Right lobe of liver (tissue), 4 donors: ENCODE results near the gene ZNF581.

Experiments
- POLR2A ChIP-seq: fragments of 450-650 bp; IDR thresholded peaks from one replicate; pipeline ENCODE4 v1.6.1; 2017; ENCODE audit warnings: antibody characterized with exemption, mild to moderate bottlenecking
- TF ChIP-seq, protein P1 (sequence below), 4 donors: fragments of 200-600 bp in 3 of 4; fragments of 450-650 bp in 1 of 4; IDR thresholded peaks; one replicate each; pipeline versions ENCODE4 v1.5.1 to v1.8.0; 2016 to 2022; ENCODE audit warnings: antibody characterized with exemption in 4 of 4, mild to moderate bottlenecking in 2 of 4
- donor health status: DM: no; HTN: no; CAD: no.
- donor health status: DM: no; HTN: no; CAD: no.
- donor health status: DM: no; HTN: yes; CAD: no.

DNA sequence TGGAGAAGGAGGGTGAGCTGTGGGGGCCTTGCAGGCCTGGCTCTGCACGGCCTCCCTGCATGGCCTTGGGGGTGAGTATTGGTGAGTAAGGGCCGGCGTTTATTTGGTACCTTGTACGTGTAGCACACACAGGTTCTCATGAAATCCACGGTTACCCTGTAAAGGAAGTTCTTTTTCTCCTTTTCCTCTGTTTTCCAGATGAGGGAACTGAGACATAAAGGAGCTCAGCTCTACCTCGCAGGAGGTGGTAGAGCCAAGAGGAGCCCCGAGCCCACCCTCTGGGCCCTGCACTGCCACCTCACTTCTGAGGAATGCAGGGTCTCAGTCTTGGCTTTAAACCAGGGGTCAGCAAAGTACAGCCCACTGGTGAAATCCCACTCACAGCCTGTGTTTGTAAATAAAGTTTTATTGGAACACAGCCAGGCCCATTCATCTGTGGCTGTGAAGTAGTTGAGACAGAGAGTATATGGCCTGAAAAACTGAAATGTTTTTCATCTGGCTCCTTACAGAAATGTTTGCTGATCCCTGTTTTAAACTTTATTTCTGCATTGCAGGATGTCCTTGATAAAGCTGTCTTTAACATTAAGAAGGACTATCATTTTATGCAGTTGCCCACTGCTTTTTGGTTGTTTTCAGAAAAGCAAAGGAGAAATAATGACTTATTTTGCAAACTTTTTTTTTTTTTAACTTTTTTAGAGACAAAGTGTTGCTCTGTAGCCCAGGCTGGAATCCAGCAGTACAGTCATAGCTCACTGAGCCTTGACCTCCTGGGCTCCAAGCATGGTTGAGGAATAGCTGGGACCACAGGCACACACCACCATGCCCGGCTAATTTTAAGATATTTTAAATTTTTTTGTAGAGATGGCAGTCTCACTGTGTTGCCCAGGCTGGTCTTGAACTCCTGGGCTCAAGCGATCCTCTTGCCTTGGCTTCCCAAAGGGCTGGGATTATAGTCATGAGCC is 38.0 kb downstream of the ZNF581 start:
- TF ChIP-seq, protein P1, sequence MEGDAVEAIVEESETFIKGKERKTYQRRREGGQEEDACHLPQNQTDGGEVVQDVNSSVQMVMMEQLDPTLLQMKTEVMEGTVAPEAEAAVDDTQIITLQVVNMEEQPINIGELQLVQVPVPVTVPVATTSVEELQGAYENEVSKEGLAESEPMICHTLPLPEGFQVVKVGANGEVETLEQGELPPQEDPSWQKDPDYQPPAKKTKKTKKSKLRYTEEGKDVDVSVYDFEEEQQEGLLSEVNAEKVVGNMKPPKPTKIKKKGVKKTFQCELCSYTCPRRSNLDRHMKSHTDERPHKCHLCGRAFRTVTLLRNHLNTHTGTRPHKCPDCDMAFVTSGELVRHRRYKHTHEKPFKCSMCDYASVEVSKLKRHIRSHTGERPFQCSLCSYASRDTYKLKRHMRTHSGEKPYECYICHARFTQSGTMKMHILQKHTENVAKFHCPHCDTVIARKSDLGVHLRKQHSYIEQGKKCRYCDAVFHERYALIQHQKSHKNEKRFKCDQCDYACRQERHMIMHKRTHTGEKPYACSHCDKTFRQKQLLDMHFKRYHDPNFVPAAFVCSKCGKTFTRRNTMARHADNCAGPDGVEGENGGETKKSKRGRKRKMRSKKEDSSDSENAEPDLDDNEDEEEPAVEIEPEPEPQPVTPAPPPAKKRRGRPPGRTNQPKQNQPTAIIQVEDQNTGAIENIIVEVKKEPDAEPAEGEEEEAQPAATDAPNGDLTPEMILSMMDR (IDR thresholded peaks at IDR 0.05): no peak
- TF ChIP-seq POLR2A: no peak
